ENCODE measurements around the gene ANKS1A. TPM values are rescaled to one million over a fixed set of nuclear protein-coding genes. Genes with fewer than 3 reads are reported as not detected.

Gene ANKS1A
- total RNA-seq, 1 experiment from 2014 or later, result 26.5 TPM

- H3K9ac ChIP-seq (ENCODE audit: extremely low read depth, insufficient read length, low read length), result no peak overlapping the region
- H3K27ac ChIP-seq (ENCODE audit: insufficient read length, low read depth, low read length), result no peak overlapping the region
- H3K27me3 ChIP-seq (ENCODE audit: insufficient read depth, low read length), result no peaks in the 10 kb centered on the region
- Mint-ChIP-seq H3K4me1 (peaks cover 32 to 49% of the 10 kb centered on the region in 2 experiments), H3K27ac (peak overlapping the region in 2 of 3 experiments; percentile 76 to 86; a peak in 3 of 7 replicates), H3K36me3 (ENCODE audit: insufficient read depth in 1 of 3, low read depth in 3 of 3) (peaks cover 5 to 13% (median 6%) of the 10 kb centered on the region in 3 experiments), H3K4me3 (no peak overlapping the region), H3K27me3 (ENCODE audit: low read depth) (no peaks in the 10 kb centered on the region), H3K9me3 (no peaks in the 10 kb centered on the region)
- H3K56ac ChIP-seq (ENCODE audit: insufficient read length, low read depth, low read length), result no peak overlapping the region
- H4K8ac ChIP-seq (replicated peaks; ENCODE audit: insufficient read length, low read depth, low read length), result no peak overlapping the region
- H2AK5ac ChIP-seq (ENCODE audit: insufficient read length, low read length), result no peak overlapping the region
- WGBS (ENCODE audit: extremely low coverage, insufficient read length, low lambda C conversion rate), result no CpG with 5 or more reads among the region's 15 CpGs
- no peak overlapping the region for H2BK15ac ChIP-seq (ENCODE audit: low read depth, low read length)
- no peaks in the 10 kb centered on the region for H4K20me1 ChIP-seq (ENCODE audit: control insufficient read depth, insufficient read depth, insufficient read length)
- no peak overlapping the region for H4K5ac ChIP-seq (ENCODE audit: insufficient read length, low read depth, low read length)
- H2AFZ ChIP-seq (ENCODE audit: low read length), result no peak overlapping the region
- no peak overlapping the region for H3K18ac ChIP-seq (ENCODE audit: insufficient read length, low read depth, low read length)
- no peak for DNase-seq
- no peak overlapping the region for H4K91ac ChIP-seq (ENCODE audit: insufficient read length, low read depth, low read length)
- H2BK5ac ChIP-seq (ENCODE audit: insufficient read length, low read length), result no peak overlapping the region
- TF ChIP-seq, protein P1, sequence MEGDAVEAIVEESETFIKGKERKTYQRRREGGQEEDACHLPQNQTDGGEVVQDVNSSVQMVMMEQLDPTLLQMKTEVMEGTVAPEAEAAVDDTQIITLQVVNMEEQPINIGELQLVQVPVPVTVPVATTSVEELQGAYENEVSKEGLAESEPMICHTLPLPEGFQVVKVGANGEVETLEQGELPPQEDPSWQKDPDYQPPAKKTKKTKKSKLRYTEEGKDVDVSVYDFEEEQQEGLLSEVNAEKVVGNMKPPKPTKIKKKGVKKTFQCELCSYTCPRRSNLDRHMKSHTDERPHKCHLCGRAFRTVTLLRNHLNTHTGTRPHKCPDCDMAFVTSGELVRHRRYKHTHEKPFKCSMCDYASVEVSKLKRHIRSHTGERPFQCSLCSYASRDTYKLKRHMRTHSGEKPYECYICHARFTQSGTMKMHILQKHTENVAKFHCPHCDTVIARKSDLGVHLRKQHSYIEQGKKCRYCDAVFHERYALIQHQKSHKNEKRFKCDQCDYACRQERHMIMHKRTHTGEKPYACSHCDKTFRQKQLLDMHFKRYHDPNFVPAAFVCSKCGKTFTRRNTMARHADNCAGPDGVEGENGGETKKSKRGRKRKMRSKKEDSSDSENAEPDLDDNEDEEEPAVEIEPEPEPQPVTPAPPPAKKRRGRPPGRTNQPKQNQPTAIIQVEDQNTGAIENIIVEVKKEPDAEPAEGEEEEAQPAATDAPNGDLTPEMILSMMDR (conservative IDR thresholded peaks at IDR 0.05), result no peak
- H3K9me3 ChIP-seq (ENCODE audit: control insufficient read depth, low read depth, low read length), result no peaks in the 10 kb centered on the region
- no peak overlapping the region for H3T11ph ChIP-seq (ENCODE audit: low read length)
- no peak overlapping the region for H3K14ac ChIP-seq (ENCODE audit: insufficient read depth, low read length)
- no peak overlapping the region; the same call in 1 of the 2 replicates for H3K4ac ChIP-seq (ENCODE audit: low read depth, low read length)
- no peak overlapping the region for H2BK12ac ChIP-seq (ENCODE audit: insufficient read length, low read depth, low read length)
- H3K23ac ChIP-seq (ENCODE audit: insufficient read length, low read depth, low read length), result no peak overlapping the region
- no peaks in the 10 kb centered on the region for H3K79me1 ChIP-seq (ENCODE audit: insufficient read depth, low read depth, low read length, poor library complexity, severe bottlenecking)
- H2BK120ac ChIP-seq (ENCODE audit: low read depth, low read length, poor library complexity, severe bottlenecking), result no peak overlapping the region
- no peak overlapping the region for H3K4me2 ChIP-seq (ENCODE audit: insufficient read depth, insufficient read length, low read length)
- no peak overlapping the region for H2BK20ac ChIP-seq (ENCODE audit: low read depth, low read length, poor library complexity, severe bottlenecking)
- H3K79me2 ChIP-seq (ENCODE audit: insufficient read depth, low read length), result no peaks in the 10 kb centered on the region
- no peaks in the 10 kb centered on the region for H3K23me2 ChIP-seq (ENCODE audit: insufficient read length, low read depth, low read length, poor library complexity, severe bottlenecking)
- no peaks in the 10 kb centered on the region; the same call in 1 of the 2 replicates for H3K4me1 ChIP-seq (ENCODE audit: insufficient read depth, low read length)
Measured at GRCh38 chr6:35072051-35072697, 183.1 kb downstream of the ANKS1A start.

Measured in H9 (cell line).